Common myeloid progenitor, CD34-positive (primary cell): ENCODE results near the gene ST6GALNAC3.

Source experiments
- CTCF ChIA-PET: fragments of 350-600 bp; sonication (Branson Sonifier 250); formaldehyde crosslinking; loops from one replicate; lab custom pipeline; 2021; ENCODE audit warnings: antibody characterized with exemption; lab: Charles Lee
- POLR2A ChIA-PET: fragments of 350-600 bp; sonication (Branson Sonifier 250); formaldehyde crosslinking; loops from one replicate; lab custom pipeline; 2021; ENCODE audit warnings: antibody characterized with exemption; lab: Charles Lee
- DNase-seq, 3 donors: peaks; one replicate each; pipeline versions ENCODE4 v3.0.0 to v3.0.0-alpha.2; 2013
- H3K27ac ChIP-seq, 2 experiments: 1 replicate in 1 of 2; 2 replicates in 1 of 2; pipeline ENCODE4 v1.7.0; 2013; ENCODE audit warnings: inconsistent platforms in 2 of 2, low read length in 2 of 2, mild to moderate bottlenecking in 2 of 2, low read depth in 1 of 2, moderate library complexity in 1 of 2; ENCODE audit not compliant: severe bottlenecking in 2 of 2, insufficient read depth in 1 of 2, poor library complexity in 1 of 2
- H3K27me3 ChIP-seq, 5 experiments: replicated peaks in 2 of 5; 1 replicate in 3 of 5; 2 replicates in 2 of 5; pipeline versions ENCODE4 v1.6.1 to v1.7.0; 2013; ENCODE audit warnings: low read length in 4 of 5, mild to moderate bottlenecking in 2 of 5, moderate library complexity in 2 of 5, inconsistent platforms in 1 of 5; ENCODE audit not compliant: insufficient read depth in 5 of 5, control insufficient read depth in 4 of 5
- H3K36me3 ChIP-seq, 4 experiments: 1 replicate in 2 of 4; 2 replicates in 2 of 4; pipeline versions ENCODE4 v1.6.1 to v1.7.0; 2013; ENCODE audit warnings: low read length in 3 of 4, control low read depth in 1 of 4, mild to moderate bottlenecking in 1 of 4; ENCODE audit not compliant: control insufficient read depth in 4 of 4, insufficient read depth in 4 of 4
- H3K4me1 ChIP-seq, 4 experiments: 1 replicate in 3 of 4; 2 replicates in 1 of 4; pipeline versions ENCODE4 v1.6.1 to v1.7.1; 2013; ENCODE audit warnings: low read length in 3 of 4, mild to moderate bottlenecking in 3 of 4, control low read depth in 1 of 4, inconsistent platforms in 1 of 4, moderate library complexity in 1 of 4; ENCODE audit not compliant: control insufficient read depth in 4 of 4, insufficient read depth in 4 of 4; ENCODE audit errors: control extremely low read depth in 1 of 4
- H3K4me3 ChIP-seq, 7 experiments: 1 replicate in 4 of 7; 2 replicates in 3 of 7; pipeline versions ENCODE4 v1.5.1 to v1.7.0; 2013; ENCODE audit warnings: mild to moderate bottlenecking in 7 of 7, low read length in 6 of 7, moderate library complexity in 6 of 7, inconsistent platforms in 2 of 7, low read depth in 2 of 7, control low read depth in 1 of 7; ENCODE audit not compliant: insufficient read depth in 4 of 7, control insufficient read depth in 1 of 7; ENCODE audit errors: extremely low read depth in 1 of 7
- H3K9me3 ChIP-seq, 5 experiments: 1 replicate in 4 of 5; 2 replicates in 1 of 5; pipeline versions ENCODE4 v1.6.1 to v1.7.1; 2013; ENCODE audit warnings: low read length in 4 of 5, mild to moderate bottlenecking in 2 of 5, inconsistent platforms in 1 of 5, low read depth in 1 of 5, moderate library complexity in 1 of 5; ENCODE audit not compliant: control insufficient read depth in 4 of 5, insufficient read depth in 2 of 5; ENCODE audit errors: control extremely low read depth in 1 of 5
- WGBS: methylation state at CpG from one replicate; pipeline ENCODE4 v1.1.5; 2013; ENCODE audit not compliant: insufficient coverage; 5-methylcytosine and 5-hydroxymethylcytosine counted together

ST6GALNAC3 gene

DNA sequence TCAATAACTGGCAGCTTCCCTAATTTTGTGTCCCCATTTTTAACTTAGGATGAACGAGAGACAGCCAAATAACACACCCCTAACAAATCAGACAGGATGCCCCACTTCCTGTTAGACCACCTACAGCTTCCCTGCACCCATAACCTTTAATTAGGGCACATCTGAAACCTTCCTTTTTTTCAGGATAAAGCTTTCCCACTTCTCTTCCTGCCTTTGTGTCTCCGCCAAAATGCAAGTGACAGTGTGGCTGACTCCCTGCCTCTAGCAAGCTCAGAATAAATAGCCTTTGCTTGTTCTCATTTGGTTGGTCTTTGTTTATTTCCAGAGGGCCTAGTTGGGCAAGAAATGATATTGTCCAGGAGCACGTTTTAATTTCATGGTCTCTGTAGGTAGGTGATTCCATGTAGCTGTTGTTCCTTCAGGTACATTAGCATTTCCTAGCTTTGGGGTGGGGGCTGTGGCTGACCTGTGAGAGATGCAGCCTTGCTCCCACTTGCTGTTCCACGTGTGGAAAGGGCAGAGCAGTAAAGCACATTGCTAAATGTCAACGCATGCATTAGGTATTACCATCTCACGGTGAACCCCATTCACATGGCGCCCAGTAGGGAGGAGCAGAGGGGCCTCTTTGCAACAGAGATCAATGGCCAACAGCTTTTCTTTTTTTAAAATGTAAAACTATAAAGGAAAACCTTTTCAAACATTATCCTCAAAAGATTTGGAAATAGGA, 154.9 kb downstream of the ST6GALNAC3 start:
- no peak overlapping the region for H3K4me3 ChIP-seq
- CTCF ChIA-PET = no interaction called here
- no peak overlapping the region for H3K27ac ChIP-seq
- H3K27me3 ChIP-seq = no peaks in the 10 kb centered on the region
- no peak for DNase-seq
- H3K4me1 ChIP-seq = peaks cover 0 to 8% (median 2%) of the 10 kb centered on the region in 4 experiments
- POLR2A ChIA-PET = no interaction called here
- WGBS = 80% methylated on average over 7 of the region's 7 CpGs
- no peaks in the 10 kb centered on the region for H3K9me3 ChIP-seq
- no peaks in the 10 kb centered on the region for H3K36me3 ChIP-seq

- ChIA-PET CTCF (interaction anchor here (1.3 kb wide), 1 partner anchor 12 kb away, joined by 4 read pairs; no protein-coding TSS in a partner anchor), POLR2A (no interaction called here)
- H3K27me3 ChIP-seq = no peaks in the 10 kb centered on the region
- peaks cover 0 to 8% (median 2%) of the 10 kb centered on the region in 4 experiments for H3K4me1 ChIP-seq
- no CpG with 5 or more reads among the region's 2 CpGs for WGBS
- no peaks in the 10 kb centered on the region for H3K36me3 ChIP-seq
- H3K4me3 ChIP-seq = no peak overlapping the region
- no peak overlapping the region for H3K27ac ChIP-seq
- DNase-seq = no peak
- H3K9me3 ChIP-seq = no peaks in the 10 kb centered on the region
These were observed 156.3 kb downstream of the ST6GALNAC3 start for GRCh38 chr1:76230842-76231281.

- WGBS = 71% methylated on average over 3 of the region's 4 CpGs
- H3K4me3 ChIP-seq = no peak overlapping the region
- no peaks in the 10 kb centered on the region for H3K36me3 ChIP-seq
- no peak for DNase-seq
- ChIA-PET CTCF (interaction anchor here (1.3 kb wide), 1 partner anchor 12 kb away, joined by 4 read pairs; no protein-coding TSS in a partner anchor), POLR2A (no interaction called here)
- no peak overlapping the region for H3K27ac ChIP-seq
- H3K27me3 ChIP-seq = no peaks in the 10 kb centered on the region
- peaks cover 0 to 8% (median 2%) of the 10 kb centered on the region in 4 experiments for H3K4me1 ChIP-seq
- no peaks in the 10 kb centered on the region for H3K9me3 ChIP-seq
These were observed 156.8 kb downstream of the ST6GALNAC3 start for GRCh38 chr1:76231320-76231719.

- Histone ChIP-seq H3K9me3 (no peaks in the 10 kb centered on the region), H3K27ac (no peak overlapping the region), H3K4me1 (peaks cover 0 to 8% (median under 1%) of the 10 kb centered on the region in 4 experiments), H3K4me3 (no peak overlapping the region), H3K27me3 (no peaks in the 10 kb centered on the region), H3K36me3 (no peaks in the 10 kb centered on the region)
- no peak for DNase-seq
- CTCF ChIA-PET = no interaction called here
- WGBS = 78% methylated on average over 4 of the region's 4 CpGs
- POLR2A ChIA-PET = interaction anchor here (0.5 kb wide), 1 partner anchor 11 kb away, joined by 4 read pairs; no protein-coding TSS in a partner anchor
These were observed 158.1 kb downstream of the ST6GALNAC3 start for GRCh38 chr1:76232666-76233065.

DNA sequence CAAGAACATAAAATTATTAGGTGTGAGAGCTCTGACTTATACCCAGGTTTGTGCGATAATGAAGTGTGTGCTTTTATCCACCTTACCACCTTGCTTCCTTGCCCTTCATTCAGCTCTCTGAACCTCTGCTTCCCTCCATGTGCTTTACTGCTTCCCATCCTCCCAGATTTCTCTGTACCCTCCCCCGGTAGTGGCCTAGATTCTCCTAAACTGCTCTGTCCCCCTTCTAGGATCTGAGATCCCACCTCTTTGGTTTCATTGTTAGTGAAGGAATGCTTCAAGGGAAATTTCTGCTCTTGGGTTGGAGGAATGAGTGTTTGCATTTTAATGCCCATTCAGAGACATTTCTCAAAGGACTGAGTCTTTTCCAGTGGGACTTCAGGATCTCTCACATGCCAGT, 159.5 kb downstream of the ST6GALNAC3 start:
- H3K27ac ChIP-seq = no peak overlapping the region
- H3K27me3 ChIP-seq = no peaks in the 10 kb centered on the region
- ChIA-PET POLR2A (no interaction called here), CTCF (no interaction called here)
- no peaks in the 10 kb centered on the region for H3K9me3 ChIP-seq
- WGBS = 100% methylated on average over 1 of the region's 2 CpGs
- DNase-seq = no peak
- peaks cover 0 to 4% (median 0%) of the 10 kb centered on the region in 4 experiments for H3K4me1 ChIP-seq
- H3K4me3 ChIP-seq = no peak overlapping the region
- H3K36me3 ChIP-seq = no peaks in the 10 kb centered on the region

- H3K27me3 ChIP-seq = no peaks in the 10 kb centered on the region
- CTCF ChIA-PET = no interaction called here
- 100% methylated on average over 2 of the region's 5 CpGs for WGBS
- no peaks in the 10 kb centered on the region for H3K9me3 ChIP-seq
- H3K27ac ChIP-seq = no peak overlapping the region
- DNase-seq = no peak
- H3K4me3 ChIP-seq = no peak overlapping the region
- POLR2A ChIA-PET = no interaction called here
- H3K4me1 ChIP-seq = peaks cover 0 to 12% (median 3%) of the 10 kb centered on the region in 4 experiments
- no peaks in the 10 kb centered on the region for H3K36me3 ChIP-seq
These were observed 162.7 kb downstream of the ST6GALNAC3 start for GRCh38 chr1:76237211-76237610.

DNA sequence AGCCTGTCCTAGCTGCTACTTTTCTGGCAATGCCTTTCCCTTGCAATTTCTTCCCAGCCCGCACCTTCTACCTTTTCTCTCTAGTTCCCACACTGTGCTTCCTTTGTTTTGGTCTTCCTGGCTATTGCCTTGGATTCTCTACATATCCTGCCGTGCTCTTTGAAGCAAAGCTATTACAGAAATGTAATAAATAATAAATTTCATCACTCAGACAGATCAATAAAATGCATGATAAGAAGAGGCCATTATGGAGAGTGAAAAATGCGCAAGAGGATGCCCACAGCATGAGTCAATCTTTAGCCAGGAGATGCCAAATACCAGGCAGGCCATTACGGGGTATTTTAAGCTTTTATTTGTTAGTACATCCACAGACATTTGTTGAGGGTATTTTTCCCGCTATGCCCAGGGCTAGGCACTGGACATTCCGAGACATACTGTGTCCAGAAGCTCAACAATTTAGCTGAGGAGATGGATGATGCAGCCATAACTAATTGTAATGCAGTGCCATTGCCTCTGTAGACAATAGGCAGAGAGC, 163.6 kb downstream of the ST6GALNAC3 start:
- H3K4me1 ChIP-seq = peaks cover 0 to 12% (median 3%) of the 10 kb centered on the region in 4 experiments
- H3K27me3 ChIP-seq = no peaks in the 10 kb centered on the region
- no peaks in the 10 kb centered on the region for H3K9me3 ChIP-seq
- WGBS = 100% methylated on average over 4 of the region's 6 CpGs
- DNase-seq = no peak
- POLR2A ChIA-PET = no interaction called here
- H3K36me3 ChIP-seq = no peaks in the 10 kb centered on the region
- H3K27ac ChIP-seq = no peak overlapping the region
- H3K4me3 ChIP-seq = no peak overlapping the region
- CTCF ChIA-PET = no interaction called here
